NCI-H2029 treated with DMSO at 0.1 percent for 48 hours (cell line): ENCODE measurements around the gene COA1.
"Not testable (repeated sequence)": the region's sequence is repeated elsewhere in the genome, so short reads cannot be mapped to it uniquely, and the experiment has no call there.

Experiments
- DNase-seq: peaks from one replicate; lab custom pipeline; 2025; lab: John Stamatoyannopoulos, UW

Gene COA1

GRCh38 chr7:43727003-43727402 is 2.3 kb downstream of the COA1 start:
- DNase-seq = no peak

- DNase-seq = no peak
Measured at GRCh38 chr7:43726466-43726865, 2.9 kb downstream of the COA1 start.

GRCh38 chr7:43725251-43725650 is 4.1 kb downstream of the COA1 start:
- no peak for DNase-seq

GRCh38 chr7:43723007-43723341 is 6.3 kb downstream of the COA1 start:
- DNase-seq = no peak

- DNase-seq = peak; percentile 34
Measured at GRCh38 chr7:43721193-43721806, 8.0 kb downstream of the COA1 start.

GRCh38 chr7:43716598-43716997 is 12.7 kb downstream of the COA1 start:
- no peak for DNase-seq

GRCh38 chr7:43715966-43716365 is 13.4 kb downstream of the COA1 start:
- not testable (repeated sequence) for DNase-seq

- DNase-seq = no peak
Measured at GRCh38 chr7:43711503-43711902, 17.8 kb downstream of the COA1 start.

GRCh38 chr7:43708055-43708454 is 21.3 kb downstream of the COA1 start:
- not testable (repeated sequence) for DNase-seq

- no peak for DNase-seq
Measured at GRCh38 chr7:43703573-43703972, 25.8 kb downstream of the COA1 start.

GRCh38 chr7:43702974-43703373 is 26.3 kb downstream of the COA1 start:
- no peak for DNase-seq

GRCh38 chr7:43701929-43702328 is 27.4 kb downstream of the COA1 start:
- no peak for DNase-seq

- no peak for DNase-seq
Measured at GRCh38 chr7:43701500-43701854, 27.8 kb downstream of the COA1 start.

GRCh38 chr7:43700646-43701499 is 28.4 kb downstream of the COA1 start:
- DNase-seq = no peak

GRCh38 chr7:43700059-43700501 is 29.2 kb downstream of the COA1 start:
- peak; percentile 31 for DNase-seq

GRCh38 chr7:43698460-43699255 is 30.7 kb downstream of the COA1 start:
- no peak for DNase-seq

GRCh38 chr7:43697690-43698089 is 31.6 kb downstream of the COA1 start:
- no peak for DNase-seq

- DNase-seq = no peak
Measured at GRCh38 chr7:43695365-43695764, 34.0 kb downstream of the COA1 start.

- DNase-seq = no peak
Measured at GRCh38 chr7:43694399-43694748, 34.9 kb downstream of the COA1 start.

GRCh38 chr7:43693687-43694398 is 35.5 kb downstream of the COA1 start:
- DNase-seq = no peak

GRCh38 chr7:43692582-43693373 is 36.5 kb downstream of the COA1 start:
- no peak for DNase-seq

GRCh38 chr7:43691611-43692010 is 37.7 kb downstream of the COA1 start:
- no peak for DNase-seq
